ENCODE data around the gene CCDC85C.
A peak's percentile ranks its signal among the peaks of the same experiment; 100 is the strongest.

Gene CCDC85C

GRCh38 chr14:99471731-99472130 lies 132.3 kb downstream of the CCDC85C start:
- no peak for DNase-seq (ENCODE audit: low read depth)

GRCh38 chr14:99468836-99469592 lies 135.0 kb downstream of the CCDC85C start:
- no peak for DNase-seq (ENCODE audit: low read depth)

GRCh38 chr14:99468081-99468480 lies 135.9 kb downstream of the CCDC85C start:
- no peak for DNase-seq (ENCODE audit: low read depth)

GRCh38 chr14:99467336-99468078 lies 136.5 kb downstream of the CCDC85C start:
- DNase-seq (ENCODE audit: low read depth) = no peak

GRCh38 chr14:99466758-99467157 lies 137.2 kb downstream of the CCDC85C start:
- no peak for DNase-seq (ENCODE audit: low read depth)

- DNase-seq (ENCODE audit: low read depth) = no peak
Measured at GRCh38 chr14:99465288-99465687, 138.7 kb downstream of the CCDC85C start.

- no peak for DNase-seq (ENCODE audit: low read depth)
Measured at GRCh38 chr14:99463974-99464373, 140.0 kb downstream of the CCDC85C start.

- no peak for DNase-seq (ENCODE audit: low read depth)
Measured at GRCh38 chr14:99462210-99462609, 141.8 kb downstream of the CCDC85C start.

GRCh38 chr14:99461411-99462085 lies 142.5 kb downstream of the CCDC85C start:
- no peak for DNase-seq (ENCODE audit: low read depth)

- no peak for DNase-seq (ENCODE audit: low read depth)
Measured at GRCh38 chr14:99460793-99461192, 143.2 kb downstream of the CCDC85C start.

- DNase-seq (ENCODE audit: low read depth) = no peak
Measured at GRCh38 chr14:99459481-99460100, 144.4 kb downstream of the CCDC85C start.

GRCh38 chr14:99454246-99454645 lies 149.8 kb downstream of the CCDC85C start:
- peak; percentile 59 for DNase-seq (ENCODE audit: low read depth)

- no peak for DNase-seq (ENCODE audit: low read depth)
Measured at GRCh38 chr14:99452968-99453367, 151.0 kb downstream of the CCDC85C start.

GRCh38 chr14:99451234-99451633 lies 152.8 kb downstream of the CCDC85C start:
- DNase-seq (ENCODE audit: low read depth) = no peak

GRCh38 chr14:99450266-99450665 lies 153.7 kb downstream of the CCDC85C start:
- no peak for DNase-seq (ENCODE audit: low read depth)

Data from EH (cell line).